Heart right ventricle (tissue), 16 donors: ENCODE data around the gene ATP8B3. TPM values are rescaled to one million over a fixed set of nuclear protein-coding genes. Genes with fewer than 3 reads are reported as not detected.

Experiments
- ATAC-seq, 8 donors: fragments of 200-7000 bp; cut with Tn5 transposase; one replicate each; pipeline ENCODE4 v1.9.1; 2020; ENCODE audit warnings: mild to moderate bottlenecking in 8 of 8, moderate library complexity in 8 of 8, moderate number of reproducible peaks in 1 of 8
- DNase-seq, 2 donors: peaks; one replicate each; pipeline ENCODE4 v3.0.0-alpha.2; 2020
- H3K27ac ChIP-seq, 10 donors: fragments of 200-600 bp; sonication (generic) in 2 of 10; one replicate each; pipeline versions ENCODE4 v1.5.0 to v1.8.0; 2020 to 2022; ENCODE audit warnings: mild to moderate bottlenecking in 3 of 10
- H3K27me3 ChIP-seq, 7 donors: fragments of 200-600 bp; one replicate each; pipeline ENCODE4 v1.8.0; 2021 to 2022; ENCODE audit warnings: mild to moderate bottlenecking in 2 of 7
- H3K36me3 ChIP-seq, 9 donors: fragments of 200-600 bp; sonication (generic) in 1 of 9; one replicate each; pipeline versions ENCODE4 v1.5.0 to v1.8.0; 2020 to 2022; ENCODE audit warnings: mild to moderate bottlenecking in 2 of 9
- H3K4me1 ChIP-seq, 9 donors: fragments of 200-600 bp; sonication (generic) in 1 of 9; one replicate each; pipeline versions ENCODE4 v1.5.0 to v1.8.0; 2020 to 2022; ENCODE audit warnings: mild to moderate bottlenecking in 4 of 9
- H3K4me3 ChIP-seq, 10 donors: fragments of 200-600 bp; sonication (generic) in 2 of 10; one replicate each; pipeline versions ENCODE4 v1.5.0 to v1.8.0; 2020 to 2022; ENCODE audit warnings: mild to moderate bottlenecking in 7 of 10, moderate library complexity in 2 of 10
- H3K9me3 ChIP-seq, 11 donors: fragments of 200-600 bp in 10 of 11; sonication (generic) in 2 of 11; one replicate each; pipeline versions ENCODE4 v1.5.0 to v1.8.0; 2013 to 2022; ENCODE audit warnings: mild to moderate bottlenecking in 2 of 11, control low read depth in 1 of 11, moderate library complexity in 1 of 11
- CTCF ChIP-seq, 9 donors: fragments of 200-600 bp; sonication (generic) in 2 of 9; IDR thresholded peaks; one replicate each; pipeline versions ENCODE4 v1.5.0 to v1.8.0; 2021 to 2022; ENCODE audit warnings: antibody characterized with exemption in 9 of 9, mild to moderate bottlenecking in 5 of 9, moderate library complexity in 1 of 9
- WGBS, 2 donors: extraction: QIAGEN DNeasy Blood & Tissue Kit; methylation state at CpG; one replicate each; pipeline ENCODE4 v1.1.7; 2013; ENCODE audit warnings: inconsistent platforms in 1 of 2; 5-methylcytosine and 5-hydroxymethylcytosine counted together
- intact Hi-C, 10 donors: fragments of 100-400 bp; cut with DNase I; formaldehyde crosslinking; loops; one replicate each; pipeline versions ENCODE4 v1.11.1 to v1.14.2; 2022
- polyA plus RNA-seq, 2 donors: library from polyadenylated mRNA; stranded (reverse); fragments of 200-250 nt; gene quantifications; one replicate each; pipeline ENCODE4 v1.2.3, GENCODE V29; 2013
- total RNA-seq, 10 donors: library from RNA; stranded (reverse); fragmentation: NEBNext Ultra II Directional in 3 of 10; extraction: Animal tissue kit (Norgen Biotek cat#: 25700) in 3 of 10; gene quantifications; one replicate each; pipeline versions ENCODE4 v1.2.1 to v1.2.4, GENCODE V29; 2021 to 2023
- donor health status: Arrhythmogenic right ventricular cardiomyopathy.
- donor health status: ischemic (EF 13 %, LVEDD 7.1; RV severe dilation, severe dysfunction).
- donor health status: healthy with polysubstance abuse.
- donor health status: DM: no; HTN: yes; CAD: no.
- donor health status: DM: no; HTN: no; CAD: no.
- donor health status: ischemic (EF 25% LVEDD 6.9; RV normal size, moderate dysfunction).
- donor health status: ischemic (EF 25% LVEDD 5.7; RV mildly dilated, moderate dysfunction).
- donor health status: healthy.
- donor health status: DM: yes; HTN: yes; CAD: no.
- donor health status: Ischemic cardiomyopathy.
- donor health status: ischemic (EF 35%, LVEDD 5.7; RV mildly dilated, moderate dysfunction).
- donor health status: nonischemic (EF 11% LVEDD 7.7; RV severe dilation, severe dysfunction).
- donor health status: DM: yes; HTN: yes; CAD: no.
- donor health status: PGD.
- donor health status: ischemic (EF 29% LVEDD 5.4; RV normal size, mild dysfunction).
- donor health status: nonischemic (EF 23%, LVEDD 6.1; RV moderate dilation, normal function).

Gene ATP8B3
- total and polyA plus RNA-seq, 12 donors: 0.13 to 3.4 (median 0.52) TPM

- no peak for TF ChIP-seq CTCF (IDR thresholded peaks at IDR 0.05)
- no peaks in the 10 kb centered on the region for H3K9me3 ChIP-seq
- H3K4me1 ChIP-seq: peaks cover 10 to 34% (median 23%) of the 10 kb centered on the region in 9 donors
- intact Hi-C loops: no loop called here
- DNase-seq: no peak
- no peak for ATAC-seq
- peaks cover 62 to 90% (median 87%) of the 10 kb centered on the region in 7 donors for H3K27me3 ChIP-seq
- WGBS, 2 donors: 4 to 7% methylated on average over 16 of the region's 16 CpGs
- H3K36me3 ChIP-seq: no peaks in the 10 kb centered on the region
- no peak overlapping the region for H3K4me3 ChIP-seq
- H3K27ac ChIP-seq: no peak overlapping the region
Measured at GRCh38 chr19:1751367-1752008, 60.6 kb downstream of the ATP8B3 start.

GRCh38 chr19:1750343-1751021 is 61.6 kb downstream of the ATP8B3 start:
- H3K27ac ChIP-seq: no peak overlapping the region
- ATAC-seq: no peak
- TF ChIP-seq CTCF (IDR thresholded peaks at IDR 0.05): no peak
- no peaks in the 10 kb centered on the region for H3K9me3 ChIP-seq
- H3K36me3 ChIP-seq: no peaks in the 10 kb centered on the region
- H3K4me1 ChIP-seq: peaks cover 10 to 34% (median 23%) of the 10 kb centered on the region in 9 donors
- H3K4me3 ChIP-seq: no peak overlapping the region
- WGBS, 2 donors: 4 to 5% methylated on average over 14 of the region's 14 CpGs
- DNase-seq: no peak
- peaks cover 55 to 87% (median 83%) of the 10 kb centered on the region in 7 donors for H3K27me3 ChIP-seq
- intact Hi-C loops: no loop called here

GRCh38 chr19:1749373-1750342 is 62.4 kb downstream of the ATP8B3 start:
- intact Hi-C loops: loop anchor here in 1 of 10 donors (10.0 kb wide), 1 partner anchor 55 kb away; no protein-coding TSS in a partner anchor

More at GRCh38 chr19:1749373-1750342, 62.4 kb downstream of the ATP8B3 start:
- H3K27ac ChIP-seq: no peak overlapping the region
- no peak for TF ChIP-seq CTCF (IDR thresholded peaks at IDR 0.05)
- no peaks in the 10 kb centered on the region for H3K9me3 ChIP-seq
- H3K27me3 ChIP-seq: peaks cover 53 to 87% (median 83%) of the 10 kb centered on the region in 7 donors
- H3K36me3 ChIP-seq: no peaks in the 10 kb centered on the region
- H3K4me1 ChIP-seq: peaks cover 10 to 27% (median 20%) of the 10 kb centered on the region in 9 donors
- WGBS, 2 donors: 1 to 2% methylated on average over 84 to 99 of the region's 99 CpGs
- ATAC-seq (no peak), DNase-seq (no peak)
- peak overlapping the region in 5 of 10 donors; percentile 1 to 24 (median 11) for H3K4me3 ChIP-seq
